ENCODE results near the gene UTP3.

Gene UTP3

GRCh38 chr4:70705183-70706043 lies 17.1 kb downstream of the UTP3 start:
- peak; percentile 65 to 83 for DNase-seq
- Histone ChIP-seq H3K4me1 (peaks cover 0 to 29% (median 11%) of the 10 kb centered on the region in 4 donors), H3K27me3 (no peaks in the 10 kb centered on the region), H3K27ac (peak overlapping the region; percentile 91 to 95), H3K36me3 (no peaks in the 10 kb centered on the region), H3K9me3 (no peaks in the 10 kb centered on the region), H3K4me3 (peak overlapping the region; percentile 72 to 96)
- intact Hi-C loops (cut with DNase I; ENCODE audit: low total_unique reads) = loop anchor here (2.0 kb wide), 1 partner anchor 17 kb away; the partner anchor contains the start of gene UTP3
- no peak for TF ChIP-seq CTCF (IDR thresholded peaks at IDR 0.05)

DNA sequence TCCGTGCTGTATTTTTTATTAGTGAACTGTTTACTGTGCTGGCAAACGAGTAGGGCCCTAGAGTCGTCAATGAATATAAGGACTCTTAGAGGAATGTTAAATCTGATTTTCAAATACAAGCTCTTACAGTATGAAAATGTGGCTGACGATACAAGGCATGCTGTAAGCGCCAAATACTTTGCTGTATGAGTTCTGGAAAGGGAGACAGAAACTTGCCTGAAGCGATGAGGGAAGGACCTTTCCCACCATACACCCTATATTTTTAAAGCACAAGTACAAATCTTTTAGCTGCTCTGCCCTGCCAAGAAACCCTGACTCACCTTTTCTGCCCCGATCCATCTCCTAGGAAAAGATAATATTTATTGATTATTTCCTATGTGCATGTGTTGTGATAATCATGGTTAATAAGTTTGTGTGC lies 17.7 kb downstream of the UTP3 start:
- intact Hi-C loops (cut with DNase I; ENCODE audit: low total_unique reads) = no loop called here
- H3K27ac ChIP-seq = peak overlapping the region; percentile 91 to 95
- no peaks in the 10 kb centered on the region for H3K27me3 ChIP-seq
- peaks cover 0 to 29% (median 11%) of the 10 kb centered on the region in 4 donors for H3K4me1 ChIP-seq
- TF ChIP-seq CTCF (IDR thresholded peaks at IDR 0.05) = no peak
- H3K36me3 ChIP-seq = no peaks in the 10 kb centered on the region
- H3K9me3 ChIP-seq = no peaks in the 10 kb centered on the region
- DNase-seq = no peak
- peak overlapping the region; percentile 72 to 96 for H3K4me3 ChIP-seq

GRCh38 chr4:70706516-70706915 lies 18.2 kb downstream of the UTP3 start:
- intact Hi-C loops (cut with DNase I; ENCODE audit: low total_unique reads) = no loop called here
- no peaks in the 10 kb centered on the region for H3K36me3 ChIP-seq
- no peaks in the 10 kb centered on the region for H3K27me3 ChIP-seq
- peak overlapping the region; percentile 91 to 95 for H3K27ac ChIP-seq
- peak overlapping the region; percentile 72 to 96 for H3K4me3 ChIP-seq
- TF ChIP-seq CTCF (IDR thresholded peaks at IDR 0.05) = no peak
- peaks cover 0 to 29% (median 11%) of the 10 kb centered on the region in 4 donors for H3K4me1 ChIP-seq
- no peaks in the 10 kb centered on the region for H3K9me3 ChIP-seq
- DNase-seq = no peak

DNA sequence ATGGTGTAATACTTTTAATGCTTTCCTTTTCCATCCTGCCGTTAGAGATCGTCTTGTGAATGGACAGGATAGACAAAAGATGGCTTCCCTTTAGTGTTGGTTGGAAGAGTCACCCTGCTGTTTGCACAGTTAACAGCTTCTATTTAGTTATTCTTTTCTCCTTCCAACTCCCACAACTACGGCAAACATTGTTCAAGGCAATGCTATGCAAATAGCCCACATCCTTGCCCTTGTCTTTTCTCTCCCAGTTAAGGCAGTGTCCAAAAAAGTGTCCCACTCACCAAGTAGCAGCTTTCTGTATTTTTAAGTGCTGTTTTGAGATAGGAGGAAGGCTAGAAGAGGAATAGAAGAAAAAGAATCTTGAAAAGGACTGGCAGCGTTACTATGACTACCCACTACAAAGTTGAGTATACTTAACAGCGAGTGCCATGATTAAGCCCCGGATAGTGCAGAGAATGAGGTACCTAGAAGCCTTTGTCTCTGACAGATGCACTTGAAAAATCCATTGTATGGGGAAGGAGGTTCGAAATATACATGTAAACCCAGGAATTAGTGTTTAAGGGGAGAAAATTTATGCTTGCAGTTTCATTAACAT lies 21.4 kb downstream of the UTP3 start:
- Histone ChIP-seq H3K4me3 (no peak overlapping the region), H3K27me3 (no peaks in the 10 kb centered on the region), H3K36me3 (no peaks in the 10 kb centered on the region), H3K9me3 (no peaks in the 10 kb centered on the region), H3K4me1 (peaks cover 0 to 36% (median 13%) of the 10 kb centered on the region in 4 donors), H3K27ac (no peak overlapping the region)
- no peak for DNase-seq
- TF ChIP-seq CTCF (IDR thresholded peaks at IDR 0.05) = no peak
- intact Hi-C loops (cut with DNase I; ENCODE audit: low total_unique reads) = no loop called here

- DNase-seq = no peak
- no peaks in the 10 kb centered on the region for H3K36me3 ChIP-seq
- TF ChIP-seq CTCF (IDR thresholded peaks at IDR 0.05) = no peak
- intact Hi-C loops (cut with DNase I; ENCODE audit: low total_unique reads) = no loop called here
- no peak overlapping the region for H3K27ac ChIP-seq
- H3K4me3 ChIP-seq = no peak overlapping the region
- H3K27me3 ChIP-seq = no peaks in the 10 kb centered on the region
- H3K4me1 ChIP-seq = peaks cover 0 to 30% (median 8%) of the 10 kb centered on the region in 4 donors
- H3K9me3 ChIP-seq = no peaks in the 10 kb centered on the region
Observed at GRCh38 chr4:70711599-70711998, 23.3 kb downstream of the UTP3 start.
